ENCODE measurements around the gene PDCD6IP. TPM values are rescaled to one million over a fixed set of nuclear protein-coding genes. Genes with fewer than 3 reads are reported as not detected.

Gene PDCD6IP
- total RNA-seq, 1 donor from 2014 or later: 203 TPM

GRCh38 chr3:33860373-33861050 is 62.1 kb downstream of the PDCD6IP start:
- Histone ChIP-seq H3K9me3 (ENCODE audit: insufficient read depth, low read depth, low read length) (no peaks in the 10 kb centered on the region), H3K9ac (ENCODE audit: low read length) (no peak overlapping the region), H2AFZ (ENCODE audit: low read depth, low read length) (no peak overlapping the region), H3K79me2 (ENCODE audit: insufficient read depth, low read length) (peaks cover 6% of the 10 kb centered on the region), H3K36me3 (ENCODE audit: insufficient read depth, low read length) (peaks cover 8% of the 10 kb centered on the region), H3K27me3 (ENCODE audit: insufficient read depth, low read length) (no peaks in the 10 kb centered on the region), H3K4me3 (ENCODE audit: insufficient read depth, low read depth, low read length) (no peak overlapping the region), H4K20me1 (ENCODE audit: insufficient read depth, low read length) (no peaks in the 10 kb centered on the region), H3K4me1 (ENCODE audit: insufficient read depth, low read length) (peaks cover 7% of the 10 kb centered on the region), H3K4me2 (ENCODE audit: low read length) (no peak overlapping the region), H3K27ac (ENCODE audit: low read depth, low read length) (no peak overlapping the region)
- TF ChIP-seq EZH2 (IDR thresholded peaks at IDR 0.05; ENCODE audit: insufficient read depth, low read length) (no peak), CTCF (IDR thresholded peaks at IDR 0.05; ENCODE audit: insufficient read depth, low read depth, low read length) (no peak)
- Mint-ChIP-seq H3K27ac (ENCODE audit: unreplicated experiment) (no peak overlapping the region), H3K9me3 (ENCODE audit: unreplicated experiment) (no peaks in the 10 kb centered on the region), H3K4me3 (ENCODE audit: unreplicated experiment) (no peak overlapping the region), H3K27me3 (ENCODE audit: low read depth, unreplicated experiment) (no peaks in the 10 kb centered on the region), H3K4me1 (ENCODE audit: low read depth, unreplicated experiment) (peaks cover 10% of the 10 kb centered on the region), H3K36me3 (ENCODE audit: low read depth, unreplicated experiment) (peaks cover 3% of the 10 kb centered on the region)
- DNase-seq (ENCODE audit: low read depth): no peak
- no peak for FAIRE-seq

GRCh38 chr3:33865133-33865532 is 66.7 kb downstream of the PDCD6IP start:
- H3K27ac Mint-ChIP-seq (ENCODE audit: unreplicated experiment): no peak overlapping the region
- no peak overlapping the region for H3K4me3 Mint-ChIP-seq (ENCODE audit: unreplicated experiment)
- no peak overlapping the region for H3K4me2 ChIP-seq (ENCODE audit: low read length)
- H4K20me1 ChIP-seq (ENCODE audit: insufficient read depth, low read length): no peaks in the 10 kb centered on the region
- peaks cover 6% of the 10 kb centered on the region for H3K79me2 ChIP-seq (ENCODE audit: insufficient read depth, low read length)
- FAIRE-seq (no peak), DNase-seq (ENCODE audit: low read depth) (no peak)
- H3K27me3 Mint-ChIP-seq (ENCODE audit: low read depth, unreplicated experiment): no peaks in the 10 kb centered on the region
- no peak overlapping the region for H3K4me3 ChIP-seq (ENCODE audit: insufficient read depth, low read depth, low read length)
- no peaks in the 10 kb centered on the region for H3K27me3 ChIP-seq (ENCODE audit: insufficient read depth, low read length)
- TF ChIP-seq EZH2 (IDR thresholded peaks at IDR 0.05; ENCODE audit: insufficient read depth, low read length) (no peak), CTCF (IDR thresholded peaks at IDR 0.05; ENCODE audit: insufficient read depth, low read depth, low read length) (no peak)
- no peaks in the 10 kb centered on the region for H3K9me3 Mint-ChIP-seq (ENCODE audit: unreplicated experiment)
- H3K4me1 ChIP-seq (ENCODE audit: insufficient read depth, low read length): no peaks in the 10 kb centered on the region
- no peak overlapping the region for H3K27ac ChIP-seq (ENCODE audit: low read depth, low read length)
- peaks cover 22% of the 10 kb centered on the region for H3K36me3 ChIP-seq (ENCODE audit: insufficient read depth, low read length)
- H3K36me3 Mint-ChIP-seq (ENCODE audit: low read depth, unreplicated experiment): peaks cover 5% of the 10 kb centered on the region
- H3K4me1 Mint-ChIP-seq (ENCODE audit: low read depth, unreplicated experiment): peaks cover 4% of the 10 kb centered on the region
- no peak overlapping the region for H2AFZ ChIP-seq (ENCODE audit: low read depth, low read length)
- H3K9ac ChIP-seq (ENCODE audit: low read length): no peak overlapping the region
- no peaks in the 10 kb centered on the region for H3K9me3 ChIP-seq (ENCODE audit: insufficient read depth, low read depth, low read length)

- DNase-seq (ENCODE audit: low read depth) (no peak), FAIRE-seq (no peak)
- H3K9me3 Mint-ChIP-seq (ENCODE audit: unreplicated experiment): no peaks in the 10 kb centered on the region
- peaks cover 1% of the 10 kb centered on the region for H3K79me2 ChIP-seq (ENCODE audit: insufficient read depth, low read length)
- H3K27me3 Mint-ChIP-seq (ENCODE audit: low read depth, unreplicated experiment): no peaks in the 10 kb centered on the region
- no peaks in the 10 kb centered on the region for H3K27me3 ChIP-seq (ENCODE audit: insufficient read depth, low read length)
- H3K4me3 Mint-ChIP-seq (ENCODE audit: unreplicated experiment): no peak overlapping the region
- no peak overlapping the region for H2AFZ ChIP-seq (ENCODE audit: low read depth, low read length)
- H3K4me3 ChIP-seq (ENCODE audit: insufficient read depth, low read depth, low read length): no peak overlapping the region
- no peaks in the 10 kb centered on the region for H3K9me3 ChIP-seq (ENCODE audit: insufficient read depth, low read depth, low read length)
- H3K36me3 Mint-ChIP-seq (ENCODE audit: low read depth, unreplicated experiment): peaks cover 7% of the 10 kb centered on the region
- H3K27ac Mint-ChIP-seq (ENCODE audit: unreplicated experiment): no peak overlapping the region
- no peaks in the 10 kb centered on the region for H4K20me1 ChIP-seq (ENCODE audit: insufficient read depth, low read length)
- H3K36me3 ChIP-seq (ENCODE audit: insufficient read depth, low read length): peaks cover 23% of the 10 kb centered on the region
- no peak for TF ChIP-seq CTCF (IDR thresholded peaks at IDR 0.05; ENCODE audit: insufficient read depth, low read depth, low read length)
- no peak for TF ChIP-seq EZH2 (IDR thresholded peaks at IDR 0.05; ENCODE audit: insufficient read depth, low read length)
- H3K4me2 ChIP-seq (ENCODE audit: low read length): no peak overlapping the region
- H3K9ac ChIP-seq (ENCODE audit: low read length): no peak overlapping the region
- no peaks in the 10 kb centered on the region for H3K4me1 ChIP-seq (ENCODE audit: insufficient read depth, low read length)
- peaks cover 4% of the 10 kb centered on the region for H3K4me1 Mint-ChIP-seq (ENCODE audit: low read depth, unreplicated experiment)
- no peak overlapping the region for H3K27ac ChIP-seq (ENCODE audit: low read depth, low read length)
Measured at GRCh38 chr3:33868309-33868708, 69.9 kb downstream of the PDCD6IP start.

Data from astrocyte (in vitro differentiated cells and primary cell).